Peyer's patch (tissue), 4 donors: ENCODE results near the gene PLS1.

ENCODE experiments used
- CTCF ChIP-seq, 6 experiments: fragments of 450-650 bp in 4 of 6; fragments of 200-600 bp in 2 of 6; sonication (generic) in 1 of 6; IDR thresholded peaks; one replicate each; pipeline ENCODE4 v1.5.1; 2017 to 2019; ENCODE audit warnings: antibody characterized with exemption in 6 of 6, mild to moderate bottlenecking in 3 of 6, moderate library complexity in 1 of 6
- POLR2A ChIP-seq, 2 donors: fragments of 450-650 bp; IDR thresholded peaks; one replicate each; pipeline ENCODE4 v1.5.1; 2017; ENCODE audit warnings: antibody characterized with exemption in 2 of 2, mild to moderate bottlenecking in 2 of 2, moderate library complexity in 2 of 2

- TF ChIP-seq CTCF (IDR thresholded peaks at IDR 0.05) (peak in 5 of 6 experiments; percentile 24 to 90 (median 81)), POLR2A (IDR thresholded peaks at IDR 0.05) (no peak)
Observed at GRCh38 chr3:142586803-142587406, 9.3 kb upstream of the PLS1 start.
